PC-9 (cell line): Measurements from ENCODE around the gene TOMM34. TPM values are rescaled to one million over a fixed set of nuclear protein-coding genes. Genes with fewer than 3 reads are reported as not detected.

Experiments used
- BruUV-seq: library from RNA; stranded (reverse); fragments of 400-500 nt; replicated peaks from 2 replicates; lab custom pipeline; 2021; lab: Mats Ljungman, UMichigan
- CTCF ChIA-PET: fragments of 300-600 bp; sonication (Branson Sonifier 250); formaldehyde crosslinking; loops from one replicate; lab custom pipeline; 2022; ENCODE audit warnings: antibody characterized with exemption; lab: Charles Lee
- POLR2A ChIA-PET: fragments of 300-600 bp; sonication (Branson Sonifier 250); formaldehyde crosslinking; loops from one replicate; lab custom pipeline; 2022; ENCODE audit warnings: antibody characterized with exemption; ENCODE audit not compliant: unreplicated experiment; lab: Charles Lee
- DNase-seq, 2 experiments: peaks; one replicate each; pipeline versions ENCODE4 v3.0.0 to v3.0.0-alpha.2; 2015 to 2022; ENCODE audit warnings: mixed read lengths in 1 of 2
- H2AFZ ChIP-seq: fragments of 200-600 bp; sonication (generic); 2 replicates; pipeline ENCODE4 v1.8.1; 2017; ENCODE audit warnings: antibody characterized with exemption
- H3F3A ChIP-seq: fragments of 200-600 bp; sonication (generic); 2 replicates; pipeline ENCODE4 v1.8.1; 2017; ENCODE audit warnings: antibody characterized with exemption, mild to moderate bottlenecking, low read depth; ENCODE audit not compliant: insufficient read depth
- H3K27ac ChIP-seq: fragments of 200-600 bp; sonication (generic); 2 replicates; pipeline ENCODE4 v1.6.1; 2016; ENCODE audit warnings: mixed run types
- H3K27me3 ChIP-seq: fragments of 200-600 bp; sonication (generic); 2 replicates; pipeline ENCODE4 v1.6.1; 2016; ENCODE audit warnings: low read depth, mixed run types; ENCODE audit not compliant: insufficient read depth
- H3K36me3 ChIP-seq: fragments of 200-600 bp; sonication (generic); 2 replicates; pipeline ENCODE4 v1.6.1; 2016; ENCODE audit warnings: low read depth, mixed run types
- H3K4me1 ChIP-seq: fragments of 200-600 bp; sonication (generic); replicated peaks from 2 replicates; pipeline ENCODE4 v1.6.1; 2016; ENCODE audit warnings: mixed run types; ENCODE audit not compliant: insufficient read depth
- H3K4me2 ChIP-seq: fragments of 200-600 bp; sonication (generic); 2 replicates; pipeline ENCODE4 v1.6.1; 2017; ENCODE audit warnings: mixed run types
- H3K4me3 ChIP-seq: fragments of 200-600 bp; sonication (generic); 2 replicates; pipeline ENCODE4 v1.6.1; 2016; ENCODE audit warnings: mixed run types
- H3K79me2 ChIP-seq: fragments of 200-600 bp; sonication (generic); 2 replicates; pipeline ENCODE4 v1.6.1; 2017; ENCODE audit warnings: low read depth, mixed run types
- H3K9me2 ChIP-seq: fragments of 200-600 bp; sonication (generic); 2 replicates; pipeline ENCODE4 v1.8.1; 2017; ENCODE audit warnings: mild to moderate bottlenecking; ENCODE audit not compliant: insufficient read depth
- H3K9me3 ChIP-seq: fragments of 200-600 bp; sonication (generic); 2 replicates; pipeline ENCODE4 v1.8.1; 2016; ENCODE audit warnings: low read depth; ENCODE audit not compliant: insufficient read depth
- H4K20me1 ChIP-seq: fragments of 200-600 bp; sonication (generic); 2 replicates; pipeline ENCODE4 v1.8.1; 2017; ENCODE audit not compliant: insufficient read depth
- EZH2 ChIP-seq: fragments of 200-600 bp; sonication (generic); IDR thresholded peaks from 2 replicates; pipeline ENCODE4 v1.8.0; 2017; ENCODE audit warnings: antibody characterized with exemption, low read depth
- intact Hi-C: fragments of 100-400 bp; cut with micrococcal nuclease; formaldehyde crosslinking; loops from one replicate; pipeline ENCODE4 v1.10.0; 2022; ENCODE audit not compliant: unreplicated experiment
- total RNA-seq: library from RNA; stranded (reverse); gene quantifications from 2 replicates; pipeline ENCODE4 v1.2.3, GENCODE V29; 2021
- TF ChIP-seq, protein P1 (sequence below): fragments of 200-600 bp; sonication (generic); conservative IDR thresholded peaks from 2 replicates; pipeline ENCODE4 v1.6.1; 2017; ENCODE audit warnings: mixed run types, antibody characterized with exemption, mild to moderate bottlenecking, moderate library complexity

Gene TOMM34
- total RNA-seq, 1 experiment from 2014 or later = 71.1 TPM

DNA sequence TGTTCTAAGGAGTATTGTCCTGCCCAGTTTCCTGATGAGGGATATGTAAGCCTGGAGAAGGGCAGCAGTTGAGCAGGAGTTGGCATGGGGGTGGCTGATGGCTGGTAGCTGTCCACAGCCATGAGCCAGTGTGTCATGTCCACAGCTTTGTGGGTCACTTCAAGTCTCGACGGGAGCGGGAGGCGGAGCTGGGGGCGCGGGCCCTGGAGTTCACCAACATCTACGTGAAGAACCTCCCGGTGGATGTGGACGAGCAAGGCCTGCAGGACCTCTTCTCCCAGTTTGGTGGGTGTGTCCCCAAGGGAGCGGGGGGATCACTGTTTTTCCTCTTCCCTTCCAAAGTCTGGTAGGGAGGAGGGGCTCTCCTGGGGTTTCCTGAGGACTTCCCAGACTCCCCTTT is 41.4 kb downstream of the TOMM34 start:
- no peak for DNase-seq
- H3K36me3 ChIP-seq = peaks cover 14% of the 10 kb centered on the region
- H3K9me3 ChIP-seq = no peaks in the 10 kb centered on the region
- ChIA-PET CTCF (no interaction called here), POLR2A (no interaction called here)
- H3K4me3 ChIP-seq = no peak overlapping the region
- H3K9me2 ChIP-seq = no peaks in the 10 kb centered on the region
- H2AFZ ChIP-seq = no peak overlapping the region
- no peaks in the 10 kb centered on the region for H3F3A ChIP-seq
- TF ChIP-seq EZH2 = no peak
- TF ChIP-seq, protein P1, sequence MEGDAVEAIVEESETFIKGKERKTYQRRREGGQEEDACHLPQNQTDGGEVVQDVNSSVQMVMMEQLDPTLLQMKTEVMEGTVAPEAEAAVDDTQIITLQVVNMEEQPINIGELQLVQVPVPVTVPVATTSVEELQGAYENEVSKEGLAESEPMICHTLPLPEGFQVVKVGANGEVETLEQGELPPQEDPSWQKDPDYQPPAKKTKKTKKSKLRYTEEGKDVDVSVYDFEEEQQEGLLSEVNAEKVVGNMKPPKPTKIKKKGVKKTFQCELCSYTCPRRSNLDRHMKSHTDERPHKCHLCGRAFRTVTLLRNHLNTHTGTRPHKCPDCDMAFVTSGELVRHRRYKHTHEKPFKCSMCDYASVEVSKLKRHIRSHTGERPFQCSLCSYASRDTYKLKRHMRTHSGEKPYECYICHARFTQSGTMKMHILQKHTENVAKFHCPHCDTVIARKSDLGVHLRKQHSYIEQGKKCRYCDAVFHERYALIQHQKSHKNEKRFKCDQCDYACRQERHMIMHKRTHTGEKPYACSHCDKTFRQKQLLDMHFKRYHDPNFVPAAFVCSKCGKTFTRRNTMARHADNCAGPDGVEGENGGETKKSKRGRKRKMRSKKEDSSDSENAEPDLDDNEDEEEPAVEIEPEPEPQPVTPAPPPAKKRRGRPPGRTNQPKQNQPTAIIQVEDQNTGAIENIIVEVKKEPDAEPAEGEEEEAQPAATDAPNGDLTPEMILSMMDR = no peak
- BruUV-seq = no TSS peak
- no peaks in the 10 kb centered on the region for H3K4me1 ChIP-seq
- no peaks in the 10 kb centered on the region for H3K79me2 ChIP-seq
- H3K4me2 ChIP-seq = no peak overlapping the region
- H4K20me1 ChIP-seq = no peaks in the 10 kb centered on the region
- H3K27ac ChIP-seq = no peak overlapping the region
- intact Hi-C loops = no loop called here
- no peaks in the 10 kb centered on the region for H3K27me3 ChIP-seq

DNA sequence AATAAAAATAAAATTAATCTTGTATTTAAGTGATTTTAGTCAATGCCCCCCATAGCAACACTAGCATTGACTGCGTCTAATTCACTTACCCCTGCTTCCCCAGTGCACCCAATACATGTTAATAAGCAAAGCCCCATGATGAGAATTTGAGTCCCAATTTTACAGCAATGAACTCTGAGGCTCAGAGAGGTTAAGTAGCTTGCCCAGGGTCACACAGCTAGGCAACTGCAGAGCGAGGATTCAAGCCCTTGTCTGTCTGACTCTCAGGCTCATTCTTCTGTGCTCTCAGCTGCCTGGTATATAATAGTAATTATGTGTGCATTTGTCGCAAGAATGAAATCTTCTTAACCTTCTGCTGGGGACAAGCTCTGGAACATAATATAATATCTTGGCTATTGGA is 41.9 kb downstream of the TOMM34 start:
- ChIA-PET CTCF (no interaction called here), POLR2A (no interaction called here)
- no peaks in the 10 kb centered on the region for H3K27me3 ChIP-seq
- no peaks in the 10 kb centered on the region for H3K79me2 ChIP-seq
- H3F3A ChIP-seq = no peaks in the 10 kb centered on the region
- no peak overlapping the region for H2AFZ ChIP-seq
- no TSS peak for BruUV-seq
- H3K4me3 ChIP-seq = no peak overlapping the region
- no peaks in the 10 kb centered on the region for H3K9me3 ChIP-seq
- H3K4me2 ChIP-seq = no peak overlapping the region
- H3K36me3 ChIP-seq = peaks cover 18% of the 10 kb centered on the region
- H3K4me1 ChIP-seq = no peaks in the 10 kb centered on the region
- TF ChIP-seq, protein P1 = no peak
- TF ChIP-seq EZH2 = no peak
- no peak for DNase-seq
- intact Hi-C loops = no loop called here
- no peaks in the 10 kb centered on the region for H3K9me2 ChIP-seq
- H3K27ac ChIP-seq = no peak overlapping the region
- no peaks in the 10 kb centered on the region for H4K20me1 ChIP-seq

DNA sequence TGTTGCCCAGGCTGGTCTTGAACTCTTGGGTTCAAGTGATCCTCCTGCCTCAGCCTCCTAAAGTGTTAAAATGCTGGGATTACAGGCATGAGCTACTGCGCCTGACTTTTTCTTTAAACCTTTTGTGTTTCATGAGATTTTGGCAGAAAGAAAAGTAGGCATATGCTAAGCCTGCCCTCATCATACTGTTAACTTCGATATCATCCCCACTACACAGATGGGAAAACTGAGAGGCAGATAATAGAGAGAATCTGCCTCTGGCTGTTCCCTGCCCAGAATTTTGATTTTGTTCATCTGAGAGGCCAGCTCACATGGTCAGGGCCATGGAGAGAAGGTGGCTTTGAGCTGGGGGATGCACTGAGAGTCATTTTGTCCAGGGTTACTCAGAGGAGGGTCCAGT is 42.8 kb downstream of the TOMM34 start:
- Histone ChIP-seq H3K27ac (no peak overlapping the region), H3K4me3 (no peak overlapping the region), H3K36me3 (peaks cover 22% of the 10 kb centered on the region), H3K9me3 (no peaks in the 10 kb centered on the region), H3K27me3 (no peaks in the 10 kb centered on the region), H4K20me1 (no peaks in the 10 kb centered on the region), H3K4me2 (no peak overlapping the region), H3F3A (no peaks in the 10 kb centered on the region), H3K9me2 (no peaks in the 10 kb centered on the region), H2AFZ (no peak overlapping the region), H3K79me2 (peaks cover 5% of the 10 kb centered on the region; the same call in 1 of the 2 replicates), H3K4me1 (no peaks in the 10 kb centered on the region)
- ChIA-PET CTCF (interaction anchor here (0.5 kb wide), 1 partner anchor 398 kb away, joined by 9 read pairs; no protein-coding TSS in a partner anchor), POLR2A (interaction anchor here (0.7 kb wide), 1 partner anchor 753 kb away, joined by 3 read pairs; no protein-coding TSS in a partner anchor)
- no TSS peak for BruUV-seq
- DNase-seq = no peak
- TF ChIP-seq, protein P1 = no peak
- TF ChIP-seq EZH2 = no peak
- intact Hi-C loops = no loop called here
